ENCODE results near the gene ADGRB2. TPM values are rescaled to one million over a fixed set of nuclear protein-coding genes. Genes with fewer than 3 reads are reported as not detected.

ADGRB2 gene
- total and polyA plus RNA-seq, 2 experiments from 2014 or later, result 0.51 to 3.6 TPM

DNA sequence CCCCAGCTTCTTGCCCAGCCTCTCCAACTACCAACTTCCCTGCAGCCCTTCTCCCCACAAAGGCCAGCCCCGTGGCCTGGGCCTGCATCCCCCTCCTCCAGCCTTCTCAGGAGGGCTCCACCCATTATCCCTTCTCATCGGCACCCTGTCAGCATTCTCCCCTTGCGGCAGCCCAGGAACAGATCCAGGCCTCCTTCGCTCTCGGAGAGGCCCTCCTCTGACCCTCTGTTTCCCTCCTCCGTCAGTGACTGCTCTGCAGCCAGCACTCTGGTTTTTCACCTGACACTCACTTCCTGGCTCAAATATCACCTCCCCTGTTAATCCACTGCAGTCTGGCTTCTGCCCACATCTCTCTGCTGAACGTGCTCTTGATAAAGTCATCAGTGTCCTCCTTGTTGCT is 17.5 kb downstream of the ADGRB2 start:
- in situ Hi-C loops (cut with MboI), result no loop called here
- no peak for DNase-seq
- Histone ChIP-seq H3K4me1 (ENCODE audit: insufficient read depth) (peaks cover 18% of the 10 kb centered on the region), H3K36me3 (ENCODE audit: low read depth) (no peaks in the 10 kb centered on the region), H3K27ac (no peak overlapping the region), H3K79me2 (ENCODE audit: insufficient read depth) (no peaks in the 10 kb centered on the region), H4K20me1 (ENCODE audit: insufficient read depth) (no peaks in the 10 kb centered on the region), H2AFZ (no peak overlapping the region), H3K4me3 (no peak overlapping the region), H3K9ac (no peak overlapping the region), H3K9me3 (ENCODE audit: low read depth) (no peaks in the 10 kb centered on the region), H3F3A (ENCODE audit: insufficient read depth) (peaks cover 4% of the 10 kb centered on the region; the same call in 1 of the 2 replicates), H3K27me3 (replicated peaks; ENCODE audit: insufficient read depth) (no peaks in the 10 kb centered on the region), H3K9me2 (ENCODE audit: insufficient read depth) (no peaks in the 10 kb centered on the region), H3K4me2 (ENCODE audit: unreplicated experiment) (no peak overlapping the region)
- 71 to 72% methylated on average over 7 of the region's 7 CpGs for WGBS, 2 experiments (ENCODE audit: low coverage in 1 of 2, low lambda C conversion rate in 2 of 2, missing lambda C conversion rate in 2 of 2)
- TF ChIP-seq EZH2 (IDR thresholded peaks at IDR 0.05; ENCODE audit: insufficient read depth, poor library complexity, severe bottlenecking), result no peak
- TF ChIP-seq EZH2phosphoT487 (IDR thresholded peaks at IDR 0.05; ENCODE audit: insufficient read depth, low read depth), result no peak

DNA sequence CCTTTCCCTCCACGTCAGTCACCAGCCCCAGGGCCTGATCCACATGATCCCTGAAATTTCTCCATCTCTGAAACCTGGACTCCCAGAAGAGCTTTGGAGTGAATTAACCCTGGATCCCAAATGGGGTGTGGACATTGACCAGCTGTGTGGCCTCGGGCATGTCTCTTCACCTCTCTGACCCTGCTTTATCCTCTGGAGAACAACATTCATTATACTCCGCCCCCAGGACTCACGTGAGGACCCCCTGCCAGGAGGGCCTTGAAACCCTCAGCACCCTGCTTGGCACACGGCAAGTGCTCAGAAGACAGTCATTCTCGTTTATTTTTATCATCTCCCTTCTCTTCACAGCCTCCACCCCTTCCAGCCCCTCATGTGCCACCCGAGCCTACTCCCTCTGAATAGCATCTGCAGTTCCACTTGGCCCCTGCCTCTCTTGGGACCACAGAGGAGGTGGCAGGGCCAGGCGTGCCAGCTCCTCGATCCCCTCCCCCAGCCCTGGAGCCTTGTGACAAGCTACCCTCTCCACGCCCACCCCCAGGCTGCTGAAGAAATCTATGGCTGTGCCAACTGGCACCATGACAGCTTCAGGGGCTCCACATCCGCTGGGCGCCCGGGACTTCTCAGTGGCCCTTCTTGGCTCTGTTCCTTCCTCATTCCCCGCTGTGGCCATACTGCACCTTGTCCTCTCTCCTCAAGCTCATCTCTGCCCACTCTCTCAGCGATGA is 18.0 kb downstream of the ADGRB2 start:
- H3K9ac ChIP-seq, result no peak overlapping the region
- in situ Hi-C loops (cut with MboI), result no loop called here
- H3K4me2 ChIP-seq (ENCODE audit: unreplicated experiment), result no peak overlapping the region
- peaks cover 14% of the 10 kb centered on the region for H3K4me1 ChIP-seq (ENCODE audit: insufficient read depth)
- no peaks in the 10 kb centered on the region for H3K79me2 ChIP-seq (ENCODE audit: insufficient read depth)
- DNase-seq, result no peak
- no peak overlapping the region for H2AFZ ChIP-seq
- H3K36me3 ChIP-seq (ENCODE audit: low read depth), result no peaks in the 10 kb centered on the region
- H3K4me3 ChIP-seq, result no peak overlapping the region
- H3F3A ChIP-seq (ENCODE audit: insufficient read depth), result peaks cover 2% of the 10 kb centered on the region; the same call in 1 of the 2 replicates
- TF ChIP-seq EZH2phosphoT487 (IDR thresholded peaks at IDR 0.05; ENCODE audit: insufficient read depth, low read depth), result no peak
- no peak for TF ChIP-seq EZH2 (IDR thresholded peaks at IDR 0.05; ENCODE audit: insufficient read depth, poor library complexity, severe bottlenecking)
- H3K9me2 ChIP-seq (ENCODE audit: insufficient read depth), result no peaks in the 10 kb centered on the region
- WGBS, 2 experiments (ENCODE audit: low coverage in 1 of 2, low lambda C conversion rate in 2 of 2, missing lambda C conversion rate in 2 of 2), result 45 to 51% methylated on average over 15 of the region's 15 CpGs
- H3K9me3 ChIP-seq (ENCODE audit: low read depth), result no peaks in the 10 kb centered on the region
- H3K27me3 ChIP-seq (replicated peaks; ENCODE audit: insufficient read depth), result no peaks in the 10 kb centered on the region
- H4K20me1 ChIP-seq (ENCODE audit: insufficient read depth), result no peaks in the 10 kb centered on the region
- H3K27ac ChIP-seq, result no peak overlapping the region

DNA sequence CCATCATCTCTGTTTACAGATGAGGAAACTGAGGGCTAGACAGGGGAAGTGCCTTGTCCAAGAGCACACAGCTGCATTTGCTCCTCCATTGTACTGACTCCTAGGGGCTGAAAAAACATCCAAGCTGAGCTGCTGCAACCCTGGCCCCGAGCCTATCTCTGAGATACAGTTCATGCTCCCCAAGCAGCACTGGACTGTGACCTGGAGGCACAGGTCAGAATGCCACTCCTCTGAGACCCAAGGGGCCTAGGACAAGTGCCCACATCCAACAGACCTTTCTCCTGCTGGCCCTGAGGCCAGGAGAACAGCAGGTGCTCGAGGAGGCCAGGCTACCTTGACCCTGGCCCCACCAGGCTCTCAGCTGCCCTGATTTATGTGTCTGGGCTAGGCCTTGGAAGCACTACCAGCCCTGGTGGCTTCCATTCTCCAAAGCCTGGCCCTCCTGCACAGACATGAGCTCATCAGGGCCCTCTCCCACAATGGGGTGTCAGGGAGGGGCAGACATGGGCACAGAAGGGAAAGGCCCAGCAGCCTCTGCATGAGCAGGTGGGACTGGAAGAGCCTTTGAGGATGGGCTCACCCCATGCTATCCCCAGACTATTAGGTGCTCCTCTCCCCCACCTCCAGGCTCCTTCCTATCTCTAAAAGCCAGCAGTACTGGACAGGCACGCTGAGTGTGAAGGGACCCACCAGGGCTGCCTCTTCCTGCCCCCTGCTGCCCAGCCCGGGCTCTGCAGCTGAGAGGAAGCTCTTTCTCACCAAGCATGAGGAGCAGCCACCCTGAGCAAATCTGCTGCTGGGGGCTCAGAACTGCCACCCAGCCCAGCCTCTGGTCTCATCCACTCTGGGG is 18.8 kb downstream of the ADGRB2 start:
- Histone ChIP-seq H3K4me2 (ENCODE audit: unreplicated experiment) (no peak overlapping the region), H3K4me1 (ENCODE audit: insufficient read depth) (peaks cover 6% of the 10 kb centered on the region; the same call in 1 of the 2 replicates), H4K20me1 (ENCODE audit: insufficient read depth) (no peaks in the 10 kb centered on the region), H3K27me3 (replicated peaks; ENCODE audit: insufficient read depth) (no peaks in the 10 kb centered on the region), H3K9me3 (ENCODE audit: low read depth) (no peaks in the 10 kb centered on the region), H3K79me2 (ENCODE audit: insufficient read depth) (no peaks in the 10 kb centered on the region), H2AFZ (no peak overlapping the region), H3K9me2 (ENCODE audit: insufficient read depth) (no peaks in the 10 kb centered on the region), H3K36me3 (ENCODE audit: low read depth) (no peaks in the 10 kb centered on the region), H3K9ac (no peak overlapping the region), H3K27ac (no peak overlapping the region), H3F3A (ENCODE audit: insufficient read depth) (no peaks in the 10 kb centered on the region), H3K4me3 (no peak overlapping the region)
- in situ Hi-C loops (cut with MboI), result no loop called here
- no peak for TF ChIP-seq EZH2phosphoT487 (IDR thresholded peaks at IDR 0.05; ENCODE audit: insufficient read depth, low read depth)
- TF ChIP-seq EZH2 (IDR thresholded peaks at IDR 0.05; ENCODE audit: insufficient read depth, poor library complexity, severe bottlenecking), result no peak
- 46 to 47% methylated on average over 4 of the region's 4 CpGs for WGBS, 2 experiments (ENCODE audit: low coverage in 1 of 2, low lambda C conversion rate in 2 of 2, missing lambda C conversion rate in 2 of 2)
- peak; percentile 80 for DNase-seq

DNA sequence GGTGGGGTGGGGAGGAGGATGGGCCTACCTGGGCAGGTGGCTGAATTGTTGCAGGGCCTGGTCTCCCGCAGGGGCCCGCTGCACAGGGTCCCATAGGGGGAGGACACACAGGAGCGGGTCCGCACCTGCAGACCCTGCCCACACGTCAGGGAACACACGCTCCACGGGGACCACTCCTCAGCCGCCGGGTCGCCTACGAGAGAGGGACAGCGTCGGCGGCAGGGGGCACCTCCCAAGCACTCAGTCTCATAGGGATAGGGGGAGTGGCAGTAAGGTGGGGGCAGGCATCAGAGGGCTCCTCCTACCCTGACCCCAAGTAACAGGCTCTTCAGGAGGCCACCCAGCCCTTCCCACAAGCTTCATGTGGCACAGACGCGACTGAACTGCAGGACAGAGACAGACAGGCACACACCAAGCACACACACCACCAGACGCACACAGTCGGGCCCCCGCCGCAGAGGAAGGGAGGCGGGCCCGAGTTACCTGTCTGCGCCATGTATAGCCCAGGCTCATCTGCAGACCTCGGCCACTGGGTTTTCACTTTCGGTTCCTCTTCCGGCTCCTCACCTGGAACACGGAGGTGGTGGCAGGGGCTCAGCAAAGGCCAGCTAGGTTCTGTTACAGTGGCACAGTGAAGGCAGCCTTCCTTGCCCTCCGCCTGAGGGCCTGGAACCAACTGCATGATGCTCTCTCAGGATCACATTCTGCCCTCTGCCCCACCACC is 19.8 kb downstream of the ADGRB2 start:
- Histone ChIP-seq H3K36me3 (ENCODE audit: low read depth) (no peaks in the 10 kb centered on the region), H3K4me1 (ENCODE audit: insufficient read depth) (0 out of 2 replicates have a peak, but pooled peaks cover 5% of the 10 kb centered on the region), H2AFZ (no peak overlapping the region), H3K27me3 (replicated peaks; ENCODE audit: insufficient read depth) (no peaks in the 10 kb centered on the region), H3K4me2 (ENCODE audit: unreplicated experiment) (no peak overlapping the region), H4K20me1 (ENCODE audit: insufficient read depth) (no peaks in the 10 kb centered on the region), H3K9ac (no peak overlapping the region), H3K4me3 (no peak overlapping the region), H3F3A (ENCODE audit: insufficient read depth) (no peaks in the 10 kb centered on the region), H3K9me2 (ENCODE audit: insufficient read depth) (no peaks in the 10 kb centered on the region), H3K79me2 (ENCODE audit: insufficient read depth) (no peaks in the 10 kb centered on the region), H3K27ac (no peak overlapping the region), H3K9me3 (ENCODE audit: low read depth) (no peaks in the 10 kb centered on the region)
- TF ChIP-seq EZH2phosphoT487 (IDR thresholded peaks at IDR 0.05; ENCODE audit: insufficient read depth, low read depth) (no peak), EZH2 (IDR thresholded peaks at IDR 0.05; ENCODE audit: insufficient read depth, poor library complexity, severe bottlenecking) (no peak)
- WGBS, 2 experiments (ENCODE audit: low coverage in 1 of 2, low lambda C conversion rate in 2 of 2, missing lambda C conversion rate in 2 of 2), result 92 to 94% methylated on average over 28 of the region's 28 CpGs
- in situ Hi-C loops (cut with MboI), result no loop called here
- DNase-seq, result no peak

All from GM23248 (cell line).